GM13976 (cell line): ENCODE results near the gene CIBAR2.

Source experiments
- DNase-seq: peaks from one replicate; pipeline ENCODE4 v3.0.0; 2012; ENCODE audit warnings: low spot score
- CTCF ChIP-seq: IDR thresholded peaks from 2 replicates; pipeline ENCODE4 v1.5.1; 2012; ENCODE audit warnings: borderline replicate concordance, mild to moderate bottlenecking; ENCODE audit not compliant: insufficient read depth; ENCODE audit errors: extremely low read depth, missing control alignments, control extremely low read depth
- in situ Hi-C: fragments of 300-500 bp; cut with MboI; formaldehyde crosslinking; loops from one replicate; pipeline ENCODE4 v1.12.0; 2022; ENCODE audit warnings: low sequenced_read_pairs, mixed read lengths, inconsistent platforms; ENCODE audit not compliant: unreplicated experiment

CIBAR2 gene

GRCh38 chr16:85134789-85135142 lies 22.5 kb upstream of the CIBAR2 start:
- in situ Hi-C loops: no loop called here
- no peak for DNase-seq
- TF ChIP-seq CTCF: no peak

- in situ Hi-C loops: no loop called here
- no peak for TF ChIP-seq CTCF
Measured at GRCh38 chr16:85134076-85134788, 22.0 kb upstream of the CIBAR2 start.

GRCh38 chr16:85133290-85133599 lies 21.0 kb upstream of the CIBAR2 start:
- in situ Hi-C loops: no loop called here
- no peak for DNase-seq
- TF ChIP-seq CTCF: no peak

More at GRCh38 chr16:85134076-85134788, 22.0 kb upstream of the CIBAR2 start:
- no peak for DNase-seq

GRCh38 chr16:85132456-85133289 lies 20.4 kb upstream of the CIBAR2 start:
- no peak for DNase-seq
- TF ChIP-seq CTCF: no peak
- in situ Hi-C loops: no loop called here

GRCh38 chr16:85130705-85131028 lies 18.4 kb upstream of the CIBAR2 start:
- no peak for DNase-seq
- TF ChIP-seq CTCF: no peak
- in situ Hi-C loops: no loop called here

- TF ChIP-seq CTCF: no peak
- no peak for DNase-seq
- in situ Hi-C loops: no loop called here
Measured at GRCh38 chr16:85129876-85130704, 17.8 kb upstream of the CIBAR2 start.
